Spleen (tissue), 11 donors: ENCODE measurements around the gene APBB2. TPM values are rescaled to one million over a fixed set of nuclear protein-coding genes. Genes with fewer than 3 reads are reported as not detected.

Source experiments
- DNase-seq: peaks from one replicate; pipeline ENCODE4 v3.0.0-alpha.2; 2020
- H3K27ac ChIP-seq, 8 donors: fragments of 200-600 bp; sonication (generic) in 7 of 8; 1 replicate in 4 of 8; 2 replicates in 4 of 8; pipeline versions ENCODE4 v1.5.0 to v1.8.0; 2016 to 2021; ENCODE audit warnings: inconsistent platforms in 4 of 8, mild to moderate bottlenecking in 4 of 8, moderate library complexity in 1 of 8
- H3K27me3 ChIP-seq, 7 donors: fragments of 200-600 bp; sonication (generic) in 6 of 7; replicated peaks in 1 of 7; 1 replicate in 4 of 7; 2 replicates in 3 of 7; pipeline versions ENCODE4 v1.5.0 to v1.8.0; 2016 to 2021; ENCODE audit warnings: inconsistent platforms in 3 of 7, mild to moderate bottlenecking in 1 of 7
- H3K36me3 ChIP-seq, 6 donors: fragments of 200-600 bp; sonication (generic) in 5 of 6; 1 replicate in 4 of 6; 2 replicates in 2 of 6; pipeline versions ENCODE4 v1.5.0 to v1.8.0; 2016 to 2021; ENCODE audit warnings: inconsistent platforms in 2 of 6
- H3K4me1 ChIP-seq, 6 donors: fragments of 200-600 bp; sonication (generic) in 5 of 6; 1 replicate in 3 of 6; 2 replicates in 3 of 6; pipeline versions ENCODE4 v1.5.0 to v1.8.0; 2016 to 2021; ENCODE audit warnings: inconsistent platforms in 3 of 6
- H3K4me3 ChIP-seq, 8 donors: fragments of 200-600 bp; sonication (generic) in 7 of 8; 1 replicate in 4 of 8; 2 replicates in 4 of 8; pipeline versions ENCODE4 v1.5.0 to v1.8.0; 2016 to 2021; ENCODE audit warnings: inconsistent platforms in 4 of 8, mild to moderate bottlenecking in 4 of 8, moderate library complexity in 2 of 8
- H3K9me3 ChIP-seq, 8 donors: fragments of 200-600 bp; sonication (generic) in 7 of 8; 1 replicate in 4 of 8; 2 replicates in 4 of 8; pipeline versions ENCODE4 v1.5.0 to v1.8.0; 2016 to 2021; ENCODE audit warnings: inconsistent platforms in 4 of 8
- POLR2A ChIP-seq, 3 donors: fragments of 450-650 bp; IDR thresholded peaks; one replicate each; pipeline ENCODE4 v1.5.1; 2017; ENCODE audit warnings: antibody characterized with exemption in 3 of 3, mild to moderate bottlenecking in 1 of 3
- POLR2AphosphoS5 ChIP-seq, 3 donors: sonication (generic); formaldehyde crosslinking; IDR thresholded peaks; one replicate each; pipeline ENCODE4 v1.5.1; 2017; ENCODE audit warnings: antibody characterized with exemption in 3 of 3
- WGBS, 5 donors: extraction: QIAGEN DNeasy Blood & Tissue Kit in 3 of 5; methylation state at CpG; one replicate each; pipeline versions ENCODE4 v1.1.5 to v1.1.7; 2013 to 2018; 5-methylcytosine and 5-hydroxymethylcytosine counted together
- intact Hi-C: fragments of 100-400 bp; cut with DNase I; formaldehyde crosslinking; loops from one replicate; pipeline ENCODE4 v1.15.0; 2023; ENCODE audit warnings: low total_unique reads
- polyA plus RNA-seq, 3 donors: library from polyadenylated mRNA; stranded (reverse); fragments of 200-250 nt; gene quantifications; one replicate each; pipeline ENCODE4 v1.2.1, GENCODE V29; 2013
- total RNA-seq, 7 donors: library from RNA; depleted of rRNA in 3 of 7; stranded (reverse); fragments of >200 nt in 3 of 7; fragmentation: NEBNext Ultra II Directional in 4 of 7; extraction: Animal tissue kit (Norgen Biotek cat#: 25700) in 4 of 7; gene quantifications; one replicate each; pipeline versions ENCODE4 v1.1.0 to v1.2.1, GENCODE V29; 2016 to 2021
- TF ChIP-seq, protein P1 (sequence below), 11 experiments: fragments of 200-600 bp in 7 of 11; fragments of 450-650 bp in 4 of 11; sonication (generic) in 4 of 11; IDR thresholded peaks in 8 of 11; conservative IDR thresholded peaks in 3 of 11; 1 replicate in 7 of 11; 2 replicates in 4 of 11; pipeline versions ENCODE4 v1.4.0 to v1.8.0; 2016 to 2021; ENCODE audit warnings: antibody characterized with exemption in 11 of 11, inconsistent platforms in 4 of 11, mild to moderate bottlenecking in 1 of 11
- donor health status: healthy with polysubstance abuse.
- donor health status: DM: no; HTN: no; CAD: no; lungs with moderate emphysema.
- donor health status: DM: no; HTN: no; CAD: no.
- donor health status: Bipolar disorder and iron deficiency.
- donor health status: healthy.
- donor health status: DM: no; HTN: no; CAD: no.
- donor health status: DM: yes; HTN: yes; CAD: no.

The APBB2 gene
- total and polyA plus RNA-seq, 10 donors = 4.0 to 115 (median 76.7) TPM

DNA sequence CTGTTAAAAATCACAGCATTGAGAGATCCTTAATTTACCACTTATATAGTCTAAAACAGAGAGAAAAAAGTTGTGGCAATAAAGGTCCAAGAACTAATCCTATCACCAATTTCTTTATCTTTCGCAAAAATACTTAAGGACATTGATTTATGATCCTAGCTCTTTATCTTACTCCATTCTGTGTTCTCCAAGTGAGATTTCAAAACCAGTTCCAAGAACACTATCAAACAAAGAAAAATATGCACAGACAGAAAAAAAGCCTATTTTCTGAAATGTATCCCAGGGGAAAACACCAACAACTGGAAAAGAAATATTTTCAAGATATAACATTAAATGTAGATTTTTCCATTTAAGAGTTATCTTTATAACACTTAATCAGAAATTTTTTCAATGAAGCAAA lies 172.8 kb downstream of the APBB2 start:
- no peaks in the 10 kb centered on the region for H3K27me3 ChIP-seq
- H3K36me3 ChIP-seq = no peaks in the 10 kb centered on the region
- H3K27ac ChIP-seq = no peak overlapping the region
- TF ChIP-seq POLR2AphosphoS5 (IDR thresholded peaks at IDR 0.05) = no peak
- TF ChIP-seq POLR2A (IDR thresholded peaks at IDR 0.05) = no peak
- no peaks in the 10 kb centered on the region for H3K4me1 ChIP-seq
- WGBS, 5 donors = 90 to 98% (median 92%) methylated on average over 1 of the region's 1 CpG
- no peak for DNase-seq
- H3K9me3 ChIP-seq = peaks cover 0 to 20% (median 16%) of the 10 kb centered on the region in 8 donors
- H3K4me3 ChIP-seq = no peak overlapping the region
- intact Hi-C loops = no loop called here

DNA sequence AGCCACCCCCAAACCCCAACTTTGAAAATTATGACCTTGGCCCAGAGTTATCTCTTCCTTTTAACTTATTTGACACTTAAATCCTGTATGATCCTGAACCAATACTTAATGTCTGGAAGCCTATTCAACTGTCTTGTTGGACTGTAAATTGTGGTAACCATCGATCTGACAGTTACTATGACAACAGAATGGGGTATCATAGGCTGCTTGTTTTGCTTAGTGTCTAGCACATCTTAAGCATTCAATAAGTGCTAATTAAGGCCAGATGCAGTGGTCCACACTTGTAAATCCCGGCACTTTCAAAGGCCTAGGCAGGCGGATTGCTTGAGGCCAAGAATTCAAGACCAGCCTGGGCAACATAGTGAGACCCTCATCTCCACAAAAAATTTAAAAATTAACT lies 175.0 kb downstream of the APBB2 start:
- TF ChIP-seq POLR2A (IDR thresholded peaks at IDR 0.05) = no peak
- TF ChIP-seq, protein P1, sequence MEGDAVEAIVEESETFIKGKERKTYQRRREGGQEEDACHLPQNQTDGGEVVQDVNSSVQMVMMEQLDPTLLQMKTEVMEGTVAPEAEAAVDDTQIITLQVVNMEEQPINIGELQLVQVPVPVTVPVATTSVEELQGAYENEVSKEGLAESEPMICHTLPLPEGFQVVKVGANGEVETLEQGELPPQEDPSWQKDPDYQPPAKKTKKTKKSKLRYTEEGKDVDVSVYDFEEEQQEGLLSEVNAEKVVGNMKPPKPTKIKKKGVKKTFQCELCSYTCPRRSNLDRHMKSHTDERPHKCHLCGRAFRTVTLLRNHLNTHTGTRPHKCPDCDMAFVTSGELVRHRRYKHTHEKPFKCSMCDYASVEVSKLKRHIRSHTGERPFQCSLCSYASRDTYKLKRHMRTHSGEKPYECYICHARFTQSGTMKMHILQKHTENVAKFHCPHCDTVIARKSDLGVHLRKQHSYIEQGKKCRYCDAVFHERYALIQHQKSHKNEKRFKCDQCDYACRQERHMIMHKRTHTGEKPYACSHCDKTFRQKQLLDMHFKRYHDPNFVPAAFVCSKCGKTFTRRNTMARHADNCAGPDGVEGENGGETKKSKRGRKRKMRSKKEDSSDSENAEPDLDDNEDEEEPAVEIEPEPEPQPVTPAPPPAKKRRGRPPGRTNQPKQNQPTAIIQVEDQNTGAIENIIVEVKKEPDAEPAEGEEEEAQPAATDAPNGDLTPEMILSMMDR (IDR thresholded peaks at IDR 0.05 in 8 of 11, conservative IDR thresholded peaks at IDR 0.05 in 3 of 11) = no peak
- TF ChIP-seq POLR2AphosphoS5 (IDR thresholded peaks at IDR 0.05) = no peak
- no peaks in the 10 kb centered on the region for H3K27me3 ChIP-seq

DNA sequence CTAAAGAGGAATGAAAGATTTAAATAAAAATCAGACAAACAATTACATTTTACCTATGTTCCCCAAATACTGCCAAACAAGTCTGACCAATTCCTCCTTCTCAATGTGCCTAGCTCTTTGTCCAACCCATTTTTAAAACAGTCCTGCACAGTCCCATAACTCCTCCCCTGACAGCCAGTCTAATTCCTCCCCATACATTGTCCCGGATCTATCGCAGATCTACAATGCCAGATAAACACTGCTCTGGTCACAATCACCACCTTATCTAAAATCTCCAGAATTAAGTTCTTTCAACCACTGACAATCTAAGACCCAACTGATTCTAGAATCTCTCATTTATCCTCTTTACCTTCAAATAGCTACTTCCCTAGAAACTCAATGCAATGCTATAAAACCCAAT lies 176.0 kb downstream of the APBB2 start:
- Histone ChIP-seq H3K36me3 (no peaks in the 10 kb centered on the region), H3K4me3 (no peak overlapping the region), H3K9me3 (no peaks in the 10 kb centered on the region), H3K27me3 (no peaks in the 10 kb centered on the region), H3K4me1 (peaks cover 0 to 6% (median 0%) of the 10 kb centered on the region in 6 donors), H3K27ac (no peak overlapping the region)
- TF ChIP-seq, protein P1 (IDR thresholded peaks at IDR 0.05 in 8 of 11, conservative IDR thresholded peaks at IDR 0.05 in 3 of 11) = no peak
- TF ChIP-seq POLR2AphosphoS5 (IDR thresholded peaks at IDR 0.05) (no peak), POLR2A (IDR thresholded peaks at IDR 0.05) (no peak)
- intact Hi-C loops = no loop called here
- DNase-seq = no peak
- WGBS, 5 donors = 85 to 96% (median 95%) methylated on average over 2 of the region's 2 CpGs

More for the DNA sequence above, 175.0 kb downstream of the APBB2 start:
- peaks cover 0 to 3% (median 0%) of the 10 kb centered on the region in 6 donors for H3K4me1 ChIP-seq
- no peak overlapping the region for H3K27ac ChIP-seq
- intact Hi-C loops = no loop called here
- no peak for DNase-seq
- WGBS, 5 donors = 92 to 98% (median 95%) methylated on average over 3 of the region's 3 CpGs
- peaks cover 0 to 7% (median 2%) of the 10 kb centered on the region in 8 donors for H3K9me3 ChIP-seq
- no peaks in the 10 kb centered on the region for H3K36me3 ChIP-seq
- no peak overlapping the region for H3K4me3 ChIP-seq

DNA sequence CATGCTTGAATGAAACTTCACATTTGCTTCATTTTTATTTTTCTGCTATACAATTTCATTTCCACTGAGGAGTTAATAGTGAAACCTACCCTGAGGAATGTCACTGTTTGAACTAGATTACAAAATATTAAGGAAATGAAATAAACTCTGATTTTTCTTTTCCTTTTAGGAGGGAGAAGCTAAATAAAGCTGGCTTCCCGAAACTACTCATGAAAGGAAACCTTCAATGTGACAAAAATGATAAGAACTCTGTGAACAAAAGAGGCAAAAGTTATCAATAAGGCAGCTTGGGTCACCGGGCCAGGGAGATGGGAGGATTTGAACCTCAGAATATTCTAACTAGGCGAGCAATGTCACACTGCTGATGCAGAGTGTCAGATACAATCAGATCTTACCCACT lies 185.2 kb downstream of the APBB2 start:
- TF ChIP-seq POLR2A (IDR thresholded peaks at IDR 0.05) (no peak), POLR2AphosphoS5 (IDR thresholded peaks at IDR 0.05) (no peak)
- TF ChIP-seq, protein P1 (IDR thresholded peaks at IDR 0.05 in 8 of 11, conservative IDR thresholded peaks at IDR 0.05 in 3 of 11) = no peak
- H3K4me3 ChIP-seq = no peak overlapping the region

More for the DNA sequence above, 185.2 kb downstream of the APBB2 start:
- peaks cover 0 to 6% (median 0%) of the 10 kb centered on the region in 6 donors for H3K36me3 ChIP-seq
- intact Hi-C loops = no loop called here
- WGBS, 5 donors = 41 to 70% (median 55%) methylated on average over 3 of the region's 3 CpGs
- DNase-seq = no peak
- H3K27me3 ChIP-seq = no peaks in the 10 kb centered on the region
- H3K4me1 ChIP-seq = peaks cover 0 to 12% (median under 1%) of the 10 kb centered on the region in 6 donors
- H3K9me3 ChIP-seq = peaks cover 0 to 8% (median 0%) of the 10 kb centered on the region in 8 donors
- H3K27ac ChIP-seq = peak overlapping the region in 7 of 8 donors; percentile 48 to 75 (median 61)
